Gastrocnemius medialis (tissue), 4 donors: ENCODE data around the gene MAML1. TPM values are rescaled to one million over a fixed set of nuclear protein-coding genes. Genes with fewer than 3 reads are reported as not detected.

Source experiments
- ATAC-seq, 2 donors: fragments of 150-250 bp; one replicate each; pipeline ENCODE4 v1.9.1; 2016
- DNase-seq, 2 donors: peaks; one replicate each; pipeline ENCODE4 v3.0.0-alpha.2; 2019
- H3K27ac ChIP-seq, 4 donors: fragments of 200-600 bp; sonication (generic); 1 replicate in 1 of 4; 2 replicates in 3 of 4; pipeline ENCODE4 v1.5.1; 2016 to 2018; ENCODE audit warnings: mild to moderate bottlenecking in 2 of 4, moderate library complexity in 1 of 4
- H3K27me3 ChIP-seq, 3 donors: fragments of 200-600 bp; sonication (generic) in 2 of 3; 1 replicate in 1 of 3; 2 replicates in 2 of 3; pipeline versions ENCODE4 v1.5.1 to v1.6.0; 2016 to 2019; ENCODE audit warnings: mild to moderate bottlenecking in 1 of 3, moderate library complexity in 1 of 3
- H3K36me3 ChIP-seq, 2 donors: fragments of 200-600 bp; sonication (generic) in 1 of 2; one replicate each; pipeline ENCODE4 v1.5.1; 2017 to 2018
- H3K4me1 ChIP-seq, 2 donors: fragments of 200-600 bp; sonication (generic) in 1 of 2; one replicate each; pipeline ENCODE4 v1.5.1; 2016 to 2017; ENCODE audit warnings: mild to moderate bottlenecking in 2 of 2
- H3K4me3 ChIP-seq, 4 donors: fragments of 200-600 bp; sonication (generic) in 3 of 4; 1 replicate in 1 of 4; 2 replicates in 3 of 4; pipeline ENCODE4 v1.5.1; 2016 to 2019; ENCODE audit warnings: mild to moderate bottlenecking in 2 of 4
- H3K9me3 ChIP-seq, 3 donors: fragments of 200-600 bp; sonication (generic) in 2 of 3; 1 replicate in 1 of 3; 2 replicates in 2 of 3; pipeline ENCODE4 v1.5.1; 2016 to 2019
- POLR2A ChIP-seq, 2 donors: fragments of 450-650 bp; IDR thresholded peaks; one replicate each; pipeline ENCODE4 v1.6.1; 2017; ENCODE audit warnings: antibody characterized with exemption in 2 of 2, mild to moderate bottlenecking in 2 of 2, moderate library complexity in 2 of 2
- in situ Hi-C, 4 donors: fragments of 200-750 bp; cut with MboI; loops; one replicate each; pipeline versions ENCODE4 v1.15.0 to v1.8.0; 2017; ENCODE audit warnings: low sequenced_read_pairs in 4 of 4
- intact Hi-C: fragments of 100-400 bp; cut with DNase I; formaldehyde crosslinking; loops from one replicate; pipeline ENCODE4 v1.15.1; 2023; ENCODE audit warnings: low total_unique reads
- total RNA-seq, 4 donors: library from RNA; depleted of rRNA; stranded (reverse); fragments of >200 nt; gene quantifications; one replicate each; pipeline versions ENCODE4 v1.1.0 to v1.2.3, GENCODE V29; 2016
- TF ChIP-seq, protein P1 (sequence below), 5 experiments: fragments of 450-650 bp in 3 of 5; fragments of 200-600 bp in 2 of 5; sonication (generic) in 2 of 5; IDR thresholded peaks in 4 of 5; conservative IDR thresholded peaks in 1 of 5; 1 replicate in 4 of 5; 2 replicates in 1 of 5; pipeline ENCODE4 v1.5.1; 2016 to 2019; ENCODE audit warnings: antibody characterized with exemption in 5 of 5, mild to moderate bottlenecking in 3 of 5, moderate library complexity in 3 of 5

Gene MAML1
- total RNA-seq, 4 donors from 2014 or later, result 14.4 to 16.3 (median 15.1) TPM

DNA sequence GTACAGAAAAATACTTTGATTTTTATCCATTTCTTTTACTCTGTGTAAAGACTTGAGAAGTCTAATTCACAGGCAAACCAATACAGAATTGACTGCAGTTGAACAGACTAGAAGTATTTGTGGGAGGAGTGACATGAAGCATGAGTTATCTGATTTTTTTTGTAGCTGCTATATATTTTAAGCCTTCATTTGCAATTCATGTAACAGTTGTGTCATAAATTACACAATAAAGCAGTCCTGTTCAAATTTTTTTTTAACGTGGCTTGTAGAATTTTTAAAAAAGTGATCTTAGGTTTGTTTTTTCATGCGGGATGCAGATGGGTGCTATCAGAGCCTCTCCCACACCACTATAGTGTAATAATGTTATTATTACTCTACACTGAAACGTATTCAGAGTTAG lies 2.9 kb upstream of the MAML1 start:
- Histone ChIP-seq H3K36me3 (peaks cover 0 to 60% of the 10 kb centered on the region in 2 donors), H3K4me3 (no peak overlapping the region), H3K4me1 (peaks cover 19 to 20% of the 10 kb centered on the region in 2 donors), H3K9me3 (no peaks in the 10 kb centered on the region), H3K27me3 (no peaks in the 10 kb centered on the region), H3K27ac (no peak overlapping the region)
- intact Hi-C loops, result loop anchor here (5.0 kb wide), 2 partner anchors 68 to 1513 kb away; partner anchors contain the start of gene RACK1
- DNase-seq (no peak), ATAC-seq (no peak)
- in situ Hi-C loops, result no loop called here
- no peak for TF ChIP-seq POLR2A (IDR thresholded peaks at IDR 0.05)
- TF ChIP-seq, protein P1, sequence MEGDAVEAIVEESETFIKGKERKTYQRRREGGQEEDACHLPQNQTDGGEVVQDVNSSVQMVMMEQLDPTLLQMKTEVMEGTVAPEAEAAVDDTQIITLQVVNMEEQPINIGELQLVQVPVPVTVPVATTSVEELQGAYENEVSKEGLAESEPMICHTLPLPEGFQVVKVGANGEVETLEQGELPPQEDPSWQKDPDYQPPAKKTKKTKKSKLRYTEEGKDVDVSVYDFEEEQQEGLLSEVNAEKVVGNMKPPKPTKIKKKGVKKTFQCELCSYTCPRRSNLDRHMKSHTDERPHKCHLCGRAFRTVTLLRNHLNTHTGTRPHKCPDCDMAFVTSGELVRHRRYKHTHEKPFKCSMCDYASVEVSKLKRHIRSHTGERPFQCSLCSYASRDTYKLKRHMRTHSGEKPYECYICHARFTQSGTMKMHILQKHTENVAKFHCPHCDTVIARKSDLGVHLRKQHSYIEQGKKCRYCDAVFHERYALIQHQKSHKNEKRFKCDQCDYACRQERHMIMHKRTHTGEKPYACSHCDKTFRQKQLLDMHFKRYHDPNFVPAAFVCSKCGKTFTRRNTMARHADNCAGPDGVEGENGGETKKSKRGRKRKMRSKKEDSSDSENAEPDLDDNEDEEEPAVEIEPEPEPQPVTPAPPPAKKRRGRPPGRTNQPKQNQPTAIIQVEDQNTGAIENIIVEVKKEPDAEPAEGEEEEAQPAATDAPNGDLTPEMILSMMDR (IDR thresholded peaks at IDR 0.05 in 4 of 5, conservative IDR thresholded peaks at IDR 0.05 in 1 of 5), result no peak

DNA sequence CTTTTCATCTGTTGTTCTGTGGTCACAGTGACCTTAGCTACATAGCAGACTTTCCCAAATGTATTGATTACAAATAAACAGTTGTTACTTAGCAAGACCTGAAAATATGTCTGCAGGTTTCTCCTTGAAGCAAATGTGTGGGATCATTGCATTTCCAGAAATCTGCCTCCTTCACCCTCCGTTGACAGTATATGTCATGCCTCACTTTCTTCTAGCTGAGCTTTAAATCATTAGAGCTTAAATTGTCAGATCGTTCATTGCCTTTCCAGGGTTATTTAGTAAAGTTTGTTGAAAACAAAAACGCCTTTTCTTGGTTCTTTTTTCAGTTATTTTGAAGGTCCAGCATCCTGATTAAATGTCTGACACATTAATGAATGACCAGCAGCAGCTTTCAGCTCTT lies 2.3 kb upstream of the MAML1 start:
- Histone ChIP-seq H3K4me3 (no peak overlapping the region), H3K27me3 (no peaks in the 10 kb centered on the region), H3K27ac (no peak overlapping the region), H3K9me3 (no peaks in the 10 kb centered on the region), H3K4me1 (peaks cover 19 to 23% of the 10 kb centered on the region in 2 donors), H3K36me3 (peaks cover 0 to 53% of the 10 kb centered on the region in 2 donors)
- no peak for DNase-seq
- TF ChIP-seq POLR2A (IDR thresholded peaks at IDR 0.05), result no peak
- TF ChIP-seq, protein P1 (IDR thresholded peaks at IDR 0.05 in 4 of 5, conservative IDR thresholded peaks at IDR 0.05 in 1 of 5), result no peak
- in situ Hi-C loops, result no loop called here
- no peak for ATAC-seq
- intact Hi-C loops, result loop anchor here (5.0 kb wide), 2 partner anchors 67 to 1512 kb away; partner anchors contain the start of gene RACK1

DNA sequence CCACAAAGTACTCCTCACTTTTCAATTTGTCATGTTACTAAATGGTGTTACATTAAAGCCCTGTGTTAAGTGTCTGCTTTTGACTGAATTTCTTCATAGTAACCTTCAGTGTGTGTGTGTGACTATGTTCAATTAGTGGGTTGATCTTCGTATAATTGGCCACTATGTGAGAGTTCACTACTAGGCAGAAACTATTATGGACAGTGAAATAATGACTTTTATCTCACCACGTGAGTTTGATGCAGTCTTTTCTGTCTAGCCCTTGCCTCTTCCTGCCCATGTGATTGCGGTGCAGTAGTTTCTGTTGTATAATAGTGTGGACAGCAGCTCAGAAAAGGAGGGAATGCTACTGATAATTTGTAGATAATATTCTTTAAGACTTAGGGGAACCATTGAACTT lies 1.8 kb upstream of the MAML1 start:
- H3K9me3 ChIP-seq, result no peaks in the 10 kb centered on the region
- TF ChIP-seq POLR2A (IDR thresholded peaks at IDR 0.05), result no peak
- TF ChIP-seq, protein P1 (IDR thresholded peaks at IDR 0.05 in 4 of 5, conservative IDR thresholded peaks at IDR 0.05 in 1 of 5), result no peak
- H3K4me1 ChIP-seq, result peaks cover 23 to 28% of the 10 kb centered on the region in 2 donors
- DNase-seq (no peak), ATAC-seq (no peak)
- intact Hi-C loops, result loop anchor here (5.0 kb wide), 2 partner anchors 66 to 1511 kb away; partner anchors contain the start of gene RACK1
- H3K4me3 ChIP-seq, result no peak overlapping the region
- in situ Hi-C loops, result no loop called here
- peak overlapping the region in 1 of 4 donors; percentile 87 for H3K27ac ChIP-seq
- H3K36me3 ChIP-seq, result peaks cover 0 to 48% of the 10 kb centered on the region in 2 donors
- H3K27me3 ChIP-seq, result no peaks in the 10 kb centered on the region

DNA sequence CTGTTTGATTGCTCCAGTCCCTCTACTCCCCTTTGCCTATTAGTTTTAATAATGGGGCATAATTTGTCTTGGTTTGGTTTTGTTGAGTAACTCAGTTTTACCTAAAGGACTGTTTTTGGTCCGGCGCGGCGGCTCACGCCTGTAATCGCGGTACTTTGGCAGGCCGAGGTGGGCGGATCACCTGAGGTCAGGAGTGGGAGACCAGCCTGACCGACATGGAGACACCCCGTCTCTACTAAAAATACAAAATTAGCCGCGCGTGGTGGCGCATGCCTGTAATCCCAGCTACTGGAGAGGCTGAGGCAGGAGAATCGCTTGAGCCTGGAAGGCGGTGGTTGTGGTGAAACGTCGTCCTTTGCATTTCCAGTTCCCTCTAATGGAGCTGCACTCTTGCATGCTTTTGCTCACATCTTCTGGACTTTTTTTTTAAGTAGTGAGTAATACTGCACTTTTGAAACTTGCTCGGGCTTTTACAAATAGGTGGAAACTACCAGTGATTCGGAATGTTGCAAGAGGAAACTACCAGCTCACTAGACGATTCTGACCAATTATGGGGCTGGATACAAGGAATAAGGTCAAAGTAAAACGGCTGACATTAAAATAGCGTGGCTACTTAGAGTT lies 721 bp upstream of the MAML1 start:
- H3K36me3 ChIP-seq, result peaks cover 0 to 38% of the 10 kb centered on the region in 2 donors
- in situ Hi-C loops (no loop called here), intact Hi-C loops (loop anchor here (1.0 to 5.0 kb wide), 6 partner anchors 31 to 1510 kb away; partner anchors contain the start of genes CANX, HNRNPH1 and RACK1)
- no peaks in the 10 kb centered on the region for H3K9me3 ChIP-seq
- no peaks in the 10 kb centered on the region for H3K27me3 ChIP-seq
- TF ChIP-seq, protein P1 (IDR thresholded peaks at IDR 0.05 in 4 of 5, conservative IDR thresholded peaks at IDR 0.05 in 1 of 5), result no peak
- no peak for TF ChIP-seq POLR2A (IDR thresholded peaks at IDR 0.05)
- H3K4me1 ChIP-seq, result peaks cover 32 to 37% of the 10 kb centered on the region in 2 donors
- peak overlapping the region; percentile 79 to 94 (median 88) for H3K27ac ChIP-seq
- ATAC-seq (peak; percentile 25 to 41), DNase-seq (peak in 1 of 2 donors; percentile 33)
- peak overlapping the region; percentile 51 to 69 (median 56) for H3K4me3 ChIP-seq
